A549 (cell line): Measurements from ENCODE around the gene IL12RB2. TPM values are rescaled to one million over a fixed set of nuclear protein-coding genes. Genes with fewer than 3 reads are reported as not detected.

ENCODE experiments used
- ATAC-seq, 2 experiments: fragments of 200-7000 bp in 1 of 2; fragments of >200 bp in 1 of 2; cut with Nextera tagmentation in 1 of 2; cut with Tn5 transposase in 1 of 2; 3 replicates each; pipeline versions ENCODE4 v1.8.0 to v1.9.1; 2018 to 2020; ENCODE audit warnings: mild to moderate bottlenecking in 1 of 2, moderate library complexity in 1 of 2
- CTCF ChIA-PET: fragments of 300-600 bp; sonication (Branson Sonifier 250); formaldehyde crosslinking; extraction: SDS; loops from one replicate; lab custom pipeline; 2021; ENCODE audit warnings: antibody characterized with exemption, inconsistent platforms; lab: Yijun Ruan, JAX
- POLR2A ChIA-PET: fragments of 350-600 bp; formaldehyde crosslinking; extraction: SDS; loops from one replicate; lab custom pipeline; 2021; ENCODE audit warnings: antibody characterized with exemption, inconsistent platforms; lab: Yijun Ruan, JAX
- DNase-seq, 2 experiments: peaks; one replicate each; pipeline versions ENCODE4 v3.0.0 to v3.0.0-alpha.2; 2011 to 2016; ENCODE audit warnings: low read depth in 1 of 2, low spot score in 1 of 2
- FAIRE-seq: peaks from 2 replicates; lab custom pipeline; 2011; peaks lifted over from hg19 to GRCh38; lab: Jason Lieb, UNC
- H3K27ac ChIP-seq, 2 experiments: fragments of >200 bp; sonication (Bioruptor Twin); formaldehyde crosslinking; 3 replicates each; pipeline ENCODE4 v1.5.1; 2016 to 2017
- H3K4me1 ChIP-seq: fragments of >200 bp; sonication (Bioruptor Twin); formaldehyde crosslinking; 3 replicates; pipeline ENCODE4 v1.6.1; 2016
- H3K4me2 ChIP-seq: fragments of >200 bp; sonication (Bioruptor Twin); formaldehyde crosslinking; 3 replicates; pipeline ENCODE4 v1.6.1; 2016
- H3K4me3 ChIP-seq: fragments of >200 bp; sonication (Bioruptor Twin); formaldehyde crosslinking; 3 replicates; pipeline ENCODE4 v1.5.1; 2016
- H3K9me3 ChIP-seq: fragments of >200 bp; sonication (Bioruptor Twin); formaldehyde crosslinking; 3 replicates; pipeline ENCODE4 v1.6.1; 2016
- BHLHE40 ChIP-seq: IDR thresholded peaks from 2 replicates; pipeline ENCODE4 v1.6.1; 2012; ENCODE audit warnings: low read depth, low read length, inconsistent platforms
- CBX2 ChIP-seq: fragments of 200-600 bp; sonication (generic); IDR thresholded peaks from 2 replicates; pipeline ENCODE4 v1.6.1; 2016; ENCODE audit warnings: low read depth, mild to moderate bottlenecking, borderline replicate concordance
- CBX8 ChIP-seq: fragments of 200-600 bp; sonication (generic); IDR thresholded peaks from 2 replicates; pipeline ENCODE4 v1.6.1; 2016
- CEBPB ChIP-seq, 2 experiments: fragments of >200 bp in 1 of 2; sonication (Bioruptor Twin) in 1 of 2; formaldehyde crosslinking in 1 of 2; IDR thresholded peaks; 2 replicates each; pipeline ENCODE4 v1.6.1; 2012 to 2016
- EHF ChIP-seq: fragments of 250-450 bp; sonication (Bioruptor Pico); IDR thresholded peaks from 2 replicates; pipeline ENCODE4 v1.5.0; 2020; ENCODE audit warnings: mild to moderate bottlenecking
- ELK1 ChIP-seq: fragments of 150-350 bp; IDR thresholded peaks from 2 replicates; pipeline ENCODE4 v1.6.1; 2014; ENCODE audit warnings: low read depth, mild to moderate bottlenecking, low read length
- EP300 ChIP-seq, 2 experiments: fragments of >200 bp; sonication (Bioruptor Twin); formaldehyde crosslinking; IDR thresholded peaks; 2 replicates in 1 of 2; 3 replicates in 1 of 2; pipeline ENCODE4 v1.6.1; 2016 to 2017
- ESRRA ChIP-seq: fragments of 150-350 bp; IDR thresholded peaks from 2 replicates; pipeline ENCODE4 v1.6.1; 2014; ENCODE audit warnings: mild to moderate bottlenecking, low read length, borderline replicate concordance
- FOSL2 ChIP-seq, 2 experiments: fragments of 450-650 bp in 1 of 2; fragments of >200 bp in 1 of 2; sonication (Bioruptor Twin) in 1 of 2; formaldehyde crosslinking; IDR thresholded peaks; 2 replicates each; pipeline versions ENCODE4 v1.5.0 to v1.6.1; 2016 to 2020; ENCODE audit warnings: mild to moderate bottlenecking in 1 of 2, moderate library complexity in 1 of 2
- HDAC2 ChIP-seq: fragments of 200-600 bp; sonication (generic); IDR thresholded peaks from 2 replicates; pipeline ENCODE4 v1.6.1; 2016
- HEYL ChIP-seq: fragments of 250-450 bp; sonication (Bioruptor Pico); IDR thresholded peaks from 2 replicates; pipeline ENCODE4 v1.8.0; 2021; ENCODE audit warnings: mild to moderate bottlenecking, moderate library complexity
- MAFK ChIP-seq: fragments of 450-650 bp; IDR thresholded peaks from 2 replicates; pipeline ENCODE4 v1.6.1; 2014; ENCODE audit not compliant: partially characterized antibody
- MAX ChIP-seq: IDR thresholded peaks from 2 replicates; pipeline ENCODE4 v1.6.1; 2012
- NR3C1 ChIP-seq: fragments of >200 bp; sonication (Bioruptor Twin); formaldehyde crosslinking; IDR thresholded peaks from 3 replicates; pipeline ENCODE4 v1.6.1; 2017
- PHF8 ChIP-seq: fragments of 200-600 bp; sonication (generic); IDR thresholded peaks from 2 replicates; pipeline ENCODE4 v1.6.1; 2016; ENCODE audit warnings: low read depth, mild to moderate bottlenecking, antibody characterized with exemption, moderate library complexity, borderline replicate concordance
- POLR2A ChIP-seq: IDR thresholded peaks from 2 replicates; pipeline ENCODE4 v1.6.1; 2012; ENCODE audit warnings: mild to moderate bottlenecking, low read length
- RAD21 ChIP-seq, 2 experiments: fragments of >200 bp in 1 of 2; sonication (Bioruptor Twin) in 1 of 2; formaldehyde crosslinking in 1 of 2; IDR thresholded peaks in 1 of 2; conservative IDR thresholded peaks in 1 of 2; 2 replicates in 1 of 2; 3 replicates in 1 of 2; pipeline ENCODE4 v1.6.1; 2012 to 2018; ENCODE audit warnings: inconsistent platforms in 1 of 2
- RARB ChIP-seq: fragments of 250-450 bp; sonication (Bioruptor Pico); IDR thresholded peaks from 2 replicates; pipeline ENCODE4 v1.8.0; 2021; ENCODE audit warnings: mild to moderate bottlenecking, moderate library complexity
- RCOR1 ChIP-seq: fragments of 150-350 bp; IDR thresholded peaks from 2 replicates; pipeline ENCODE4 v1.6.1; 2014; ENCODE audit warnings: antibody characterized with exemption, low read length, low read depth
- RFX5 ChIP-seq: fragments of 450-650 bp; IDR thresholded peaks from 2 replicates; pipeline ENCODE4 v1.7.1; 2014; ENCODE audit warnings: antibody characterized with exemption, mild to moderate bottlenecking, moderate library complexity
- SMC3 ChIP-seq: fragments of >200 bp; sonication (Bioruptor Twin); formaldehyde crosslinking; IDR thresholded peaks from 3 replicates; pipeline ENCODE4 v1.6.1; 2018; ENCODE audit warnings: inconsistent platforms
- TP53 ChIP-seq: fragments of 250-450 bp; sonication (Bioruptor Pico); IDR thresholded peaks from 2 replicates; pipeline ENCODE4 v1.5.0; 2021; ENCODE audit warnings: mild to moderate bottlenecking, moderate library complexity
- ZNF302 ChIP-seq: fragments of 250-450 bp; sonication (Bioruptor Pico); IDR thresholded peaks from 2 replicates; pipeline ENCODE4 v1.9.0; 2021; ENCODE audit warnings: inconsistent platforms, mild to moderate bottlenecking, moderate library complexity
- ZSCAN20 ChIP-seq: fragments of 250-450 bp; sonication (Bioruptor Pico); IDR thresholded peaks from 2 replicates; pipeline ENCODE4 v1.8.0; 2022; ENCODE audit warnings: mild to moderate bottlenecking, moderate library complexity
- WGBS: methylation state at CpG from one replicate; pipeline ENCODE4 v1.1.6; 2017; ENCODE audit errors: missing lambda C conversion rate; 5-methylcytosine and 5-hydroxymethylcytosine counted together
- polyA plus RNA-seq, 4 experiments: library from polyadenylated mRNA; depleted of rRNA in 3 of 4; stranded (reverse); fragments of >200 nt; fragmentation: RNase III in 1 of 4; extraction: RNeasy Plus Mini Kit Qiagen cat#74134 plus additional on column Dnase treatment in 1 of 4; gene quantifications; 2 replicates in 3 of 4; 3 replicates in 1 of 4; pipeline ENCODE4 v1.2.3, GENCODE V29; 2011 to 2017
- TF ChIP-seq, protein P1 (sequence below): fragments of >200 bp; sonication (Bioruptor Twin); formaldehyde crosslinking; IDR thresholded peaks from 2 replicates; pipeline ENCODE4 v1.6.1; 2016
- TF ChIP-seq, protein P2 (sequence below): fragments of 200-600 bp; sonication (generic); IDR thresholded peaks from 2 replicates; pipeline ENCODE4 v1.6.1; 2016; ENCODE audit warnings: antibody characterized with exemption, mild to moderate bottlenecking, moderate library complexity

Gene IL12RB2
- polyA plus RNA-seq, 2 of the 4 experiments (the other 2 are of a cell fraction) = not detected

GRCh38 chr1:67273591-67273990 is 34.1 kb upstream of the IL12RB2 start:
- H3K4me2 ChIP-seq = no peak overlapping the region
- ATAC-seq (no peak), DNase-seq (no peak), FAIRE-seq (no peak)
- no peak overlapping the region for H3K4me3 ChIP-seq
- POLR2A ChIA-PET = no interaction called here
- no peak overlapping the region for H3K27ac ChIP-seq
- no peaks in the 10 kb centered on the region for H3K4me1 ChIP-seq
- no peaks in the 10 kb centered on the region for H3K9me3 ChIP-seq
- WGBS = 26% methylated on average over 4 of the region's 4 CpGs
- CTCF ChIA-PET = no interaction called here
- TF ChIP-seq FOSL2 (IDR thresholded peaks at IDR 0.05) (no peak), FOSL2 (CRISPR knock-in tag; IDR thresholded peaks at IDR 0.05) (no peak), TP53 (CRISPR knock-in tag) (no peak), CBX8 (no peak), RAD21 (conservative IDR thresholded peaks at IDR 0.05 in 1 of 2, IDR thresholded peaks at IDR 0.05 in 1 of 2) (no peak), NR3C1 (no peak), CBX2 (no peak), ESRRA (no peak), POLR2A (no peak), ZSCAN20 (no peak), CEBPB (IDR thresholded peaks at IDR 0.05) (no peak), RCOR1 (no peak), HEYL (CRISPR knock-in tag) (no peak), ZNF302 (CRISPR knock-in tag) (no peak), SMC3 (no peak)
- TF ChIP-seq, protein P1, sequence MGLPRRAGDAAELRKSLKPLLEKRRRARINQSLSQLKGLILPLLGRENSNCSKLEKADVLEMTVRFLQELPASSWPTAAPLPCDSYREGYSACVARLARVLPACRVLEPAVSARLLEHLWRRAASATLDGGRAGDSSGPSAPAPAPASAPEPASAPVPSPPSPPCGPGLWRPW = no peak

DNA sequence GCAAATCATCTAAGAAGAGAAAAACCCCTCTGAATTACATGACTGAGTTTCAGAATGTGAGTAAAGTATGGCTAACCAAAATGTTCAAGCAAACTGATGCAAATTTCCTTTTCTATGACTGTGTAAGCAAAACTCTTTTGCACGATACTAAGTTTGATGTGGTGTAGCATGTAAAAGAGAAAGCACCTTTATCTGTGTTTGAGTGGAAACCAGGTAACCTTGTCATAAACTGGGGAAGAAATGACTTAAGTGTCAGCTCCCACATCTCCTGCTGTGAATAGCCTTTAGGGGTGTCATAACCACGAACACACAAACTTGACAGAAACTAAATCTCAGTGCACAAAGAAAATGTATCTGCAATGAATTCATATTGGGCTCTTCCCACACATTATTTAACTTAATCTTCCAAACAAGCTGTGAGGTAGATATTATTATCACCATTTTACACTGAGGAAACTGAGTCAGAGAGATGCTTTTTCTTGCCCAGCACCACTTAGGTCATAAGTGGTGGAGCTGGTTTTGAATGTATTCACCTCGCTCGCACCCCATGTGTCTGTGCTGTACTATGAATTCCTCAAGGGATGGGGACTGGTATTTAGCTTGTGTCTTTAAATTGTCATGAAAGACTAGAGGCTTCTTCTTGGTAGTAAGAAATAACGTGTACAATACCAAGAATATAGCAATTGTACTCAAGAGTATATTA is 32.9 kb upstream of the IL12RB2 start:
- no peak for FAIRE-seq
- H3K4me1 ChIP-seq = no peaks in the 10 kb centered on the region
- H3K27ac ChIP-seq = no peak overlapping the region
- 21% methylated on average over 5 of the region's 5 CpGs for WGBS
- POLR2A ChIA-PET = no interaction called here
- CTCF ChIA-PET = no interaction called here
- no peak overlapping the region for H3K4me3 ChIP-seq
- TF ChIP-seq RARB (CRISPR knock-in tag) = no peak
- no peak for TF ChIP-seq CEBPB (IDR thresholded peaks at IDR 0.05)
- no peak for TF ChIP-seq HEYL (CRISPR knock-in tag)
- TF ChIP-seq ZNF302 (CRISPR knock-in tag) = no peak
- H3K4me2 ChIP-seq = no peak overlapping the region
- no peak for ATAC-seq
- H3K9me3 ChIP-seq = no peaks in the 10 kb centered on the region
- DNase-seq = no peak

GRCh38 chr1:67280696-67281095 is 27.0 kb upstream of the IL12RB2 start:
- no peak overlapping the region for H3K4me3 ChIP-seq
- FAIRE-seq = no peak
- no peak for ATAC-seq
- 26% methylated on average over 5 of the region's 5 CpGs for WGBS
- no peaks in the 10 kb centered on the region for H3K9me3 ChIP-seq
- no peak overlapping the region for H3K27ac ChIP-seq
- DNase-seq = no peak
- no peak overlapping the region for H3K4me2 ChIP-seq
- H3K4me1 ChIP-seq = no peaks in the 10 kb centered on the region
- POLR2A ChIA-PET = no interaction called here
- CTCF ChIA-PET = no interaction called here
- TF ChIP-seq ELK1 = no peak
- TF ChIP-seq CBX2 = no peak
- no peak for TF ChIP-seq BHLHE40
- TF ChIP-seq EP300 (IDR thresholded peaks at IDR 0.05) = no peak
- TF ChIP-seq MAX = no peak
- TF ChIP-seq, all 56 proteins: peak for 0

- Histone ChIP-seq H3K4me1 (no peaks in the 10 kb centered on the region), H3K9me3 (no peaks in the 10 kb centered on the region), H3K4me3 (no peak overlapping the region), H3K4me2 (no peak overlapping the region), H3K27ac (no peak overlapping the region)
- ATAC-seq (no peak), DNase-seq (no peak), FAIRE-seq (no peak)
- POLR2A ChIA-PET = interaction anchor here (0.6 kb wide), 1 partner anchor 16 kb away, joined by 6 read pairs; no protein-coding TSS in a partner anchor
- 28% methylated on average over 3 of the region's 3 CpGs for WGBS
- TF ChIP-seq RFX5 (no peak), ESRRA (no peak), PHF8 (no peak), EHF (CRISPR knock-in tag) (no peak), MAFK (no peak), HDAC2 (no peak)
- TF ChIP-seq, protein P2, sequence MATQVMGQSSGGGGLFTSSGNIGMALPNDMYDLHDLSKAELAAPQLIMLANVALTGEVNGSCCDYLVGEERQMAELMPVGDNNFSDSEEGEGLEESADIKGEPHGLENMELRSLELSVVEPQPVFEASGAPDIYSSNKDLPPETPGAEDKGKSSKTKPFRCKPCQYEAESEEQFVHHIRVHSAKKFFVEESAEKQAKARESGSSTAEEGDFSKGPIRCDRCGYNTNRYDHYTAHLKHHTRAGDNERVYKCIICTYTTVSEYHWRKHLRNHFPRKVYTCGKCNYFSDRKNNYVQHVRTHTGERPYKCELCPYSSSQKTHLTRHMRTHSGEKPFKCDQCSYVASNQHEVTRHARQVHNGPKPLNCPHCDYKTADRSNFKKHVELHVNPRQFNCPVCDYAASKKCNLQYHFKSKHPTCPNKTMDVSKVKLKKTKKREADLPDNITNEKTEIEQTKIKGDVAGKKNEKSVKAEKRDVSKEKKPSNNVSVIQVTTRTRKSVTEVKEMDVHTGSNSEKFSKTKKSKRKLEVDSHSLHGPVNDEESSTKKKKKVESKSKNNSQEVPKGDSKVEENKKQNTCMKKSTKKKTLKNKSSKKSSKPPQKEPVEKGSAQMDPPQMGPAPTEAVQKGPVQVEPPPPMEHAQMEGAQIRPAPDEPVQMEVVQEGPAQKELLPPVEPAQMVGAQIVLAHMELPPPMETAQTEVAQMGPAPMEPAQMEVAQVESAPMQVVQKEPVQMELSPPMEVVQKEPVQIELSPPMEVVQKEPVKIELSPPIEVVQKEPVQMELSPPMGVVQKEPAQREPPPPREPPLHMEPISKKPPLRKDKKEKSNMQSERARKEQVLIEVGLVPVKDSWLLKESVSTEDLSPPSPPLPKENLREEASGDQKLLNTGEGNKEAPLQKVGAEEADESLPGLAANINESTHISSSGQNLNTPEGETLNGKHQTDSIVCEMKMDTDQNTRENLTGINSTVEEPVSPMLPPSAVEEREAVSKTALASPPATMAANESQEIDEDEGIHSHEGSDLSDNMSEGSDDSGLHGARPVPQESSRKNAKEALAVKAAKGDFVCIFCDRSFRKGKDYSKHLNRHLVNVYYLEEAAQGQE = no peak
- CTCF ChIA-PET = no interaction called here
Observed at GRCh38 chr1:67281244-67281643, 26.4 kb upstream of the IL12RB2 start.
